HEK293 (cell line): Measurements from ENCODE around the gene C7orf57.

Experiments
- CTCF ChIA-PET: fragments of 350-600 bp; formaldehyde crosslinking; extraction: SDS; loops from one replicate; lab custom pipeline; 2021; ENCODE audit warnings: antibody characterized with exemption; lab: Yijun Ruan, JAX
- POLR2A ChIA-PET: fragments of 300-600 bp; formaldehyde crosslinking; extraction: SDS; loops from one replicate; lab custom pipeline; 2020; ENCODE audit warnings: antibody characterized with exemption, inconsistent platforms; lab: Yijun Ruan, JAX
- H3K27ac ChIP-seq: fragments of 200-500 bp; sonication (Bioruptor generic); 2 replicates; pipeline ENCODE4 v1.5.1; 2014; ENCODE audit warnings: low read depth, low read length, control low read depth, inconsistent platforms; ENCODE audit errors: extremely low read depth
- H3K36me3 ChIP-seq, 2 experiments: fragments of 200-500 bp in 1 of 2; sonication (Bioruptor generic) in 1 of 2; 1 replicate in 1 of 2; 2 replicates in 1 of 2; pipeline ENCODE4 v1.5.1; 2014 to 2017; ENCODE audit warnings: inconsistent platforms in 2 of 2, low read length in 2 of 2; ENCODE audit not compliant: control insufficient read depth in 2 of 2, insufficient read depth in 1 of 2
- H3K4me1 ChIP-seq: fragments of 200-500 bp; sonication (Bioruptor generic); 2 replicates; pipeline ENCODE4 v1.5.1; 2014; ENCODE audit warnings: mild to moderate bottlenecking, low read length, inconsistent platforms; ENCODE audit not compliant: control insufficient read depth, insufficient read depth
- H3K4me3 ChIP-seq: 2 replicates; pipeline ENCODE4 v1.5.1; 2011; ENCODE audit warnings: low read depth, mild to moderate bottlenecking, control low read depth, low read length, moderate library complexity
- H3K9me3 ChIP-seq: fragments of 200-500 bp; sonication (Bioruptor generic); 2 replicates; pipeline ENCODE4 v1.5.1; 2014; ENCODE audit warnings: low read depth, low read length, inconsistent platforms; ENCODE audit not compliant: control insufficient read depth, insufficient read depth
- GLIS1 ChIP-seq: fragments of 450-650 bp; formaldehyde crosslinking; IDR thresholded peaks from 2 replicates; pipeline ENCODE4 v1.5.1; 2016; ENCODE audit warnings: missing biosample characterization, missing genetic modification characterization
- GLIS2 ChIP-seq: fragments of 450-650 bp; formaldehyde crosslinking; IDR thresholded peaks from 2 replicates; pipeline ENCODE4 v1.5.1; 2016; ENCODE audit warnings: missing biosample characterization, missing genetic modification characterization
- KLF8 ChIP-seq: fragments of 450-650 bp; formaldehyde crosslinking; IDR thresholded peaks from 2 replicates; pipeline ENCODE4 v1.5.1; 2016; ENCODE audit warnings: missing biosample characterization, missing genetic modification characterization
- MEIS1 ChIP-seq: sonication (generic); formaldehyde crosslinking; IDR thresholded peaks from 2 replicates; pipeline ENCODE4 v1.8.1; 2022; ENCODE audit warnings: missing genetic modification reagents, mild to moderate bottlenecking, borderline replicate concordance
- PRDM10 ChIP-seq: fragments of 450-650 bp; formaldehyde crosslinking; IDR thresholded peaks from 2 replicates; pipeline ENCODE4 v1.5.1; 2016; ENCODE audit warnings: missing biosample characterization, missing genetic modification characterization
- SP2 ChIP-seq: fragments of 450-650 bp; formaldehyde crosslinking; IDR thresholded peaks from 2 replicates; pipeline ENCODE4 v1.5.1; 2016; ENCODE audit warnings: missing biosample characterization, missing genetic modification characterization
- ZBTB1 ChIP-seq: fragments of 450-650 bp; formaldehyde crosslinking; IDR thresholded peaks from 2 replicates; pipeline ENCODE4 v1.5.1; 2016; ENCODE audit warnings: missing biosample characterization, missing genetic modification characterization
- ZBTB10 ChIP-seq: fragments of 450-650 bp; formaldehyde crosslinking; IDR thresholded peaks from 2 replicates; pipeline ENCODE4 v1.5.1; 2016; ENCODE audit warnings: missing biosample characterization, missing genetic modification characterization
- ZBTB20 ChIP-seq: fragments of 450-650 bp; formaldehyde crosslinking; IDR thresholded peaks from 2 replicates; pipeline ENCODE4 v1.5.1; 2016; ENCODE audit warnings: missing biosample characterization, missing genetic modification characterization
- ZBTB21 ChIP-seq: fragments of 450-650 bp; formaldehyde crosslinking; IDR thresholded peaks from 2 replicates; pipeline ENCODE4 v1.5.1; 2017; ENCODE audit warnings: missing biosample characterization, missing genetic modification characterization
- ZBTB48 ChIP-seq: fragments of 450-650 bp; formaldehyde crosslinking; IDR thresholded peaks from 2 replicates; pipeline ENCODE4 v1.5.1; 2016; ENCODE audit warnings: missing biosample characterization, missing genetic modification characterization
- ZEB2 ChIP-seq: fragments of 450-650 bp; formaldehyde crosslinking; IDR thresholded peaks from 2 replicates; pipeline ENCODE4 v1.5.1; 2016; ENCODE audit warnings: missing biosample characterization, missing genetic modification characterization
- ZIC2 ChIP-seq: fragments of 450-650 bp; formaldehyde crosslinking; IDR thresholded peaks from 2 replicates; pipeline ENCODE4 v1.5.1; 2016; ENCODE audit warnings: missing biosample characterization, missing genetic modification characterization
- ZNF146 ChIP-seq: fragments of 450-650 bp; formaldehyde crosslinking; IDR thresholded peaks from 2 replicates; pipeline ENCODE4 v1.5.1; 2016; ENCODE audit warnings: missing biosample characterization, missing genetic modification characterization
- ZNF169 ChIP-seq: fragments of 450-650 bp; formaldehyde crosslinking; IDR thresholded peaks from 2 replicates; pipeline ENCODE4 v1.5.1; 2016; ENCODE audit warnings: missing biosample characterization, missing genetic modification characterization
- ZNF214 ChIP-seq: fragments of 450-650 bp; formaldehyde crosslinking; IDR thresholded peaks from 2 replicates; pipeline ENCODE4 v1.5.1; 2017; ENCODE audit warnings: missing biosample characterization, mild to moderate bottlenecking, missing genetic modification characterization, borderline replicate concordance
- ZNF335 ChIP-seq: fragments of 450-650 bp; formaldehyde crosslinking; conservative IDR thresholded peaks from 2 replicates; pipeline ENCODE4 v1.5.1; 2016; ENCODE audit warnings: missing biosample characterization, missing genetic modification characterization
- ZNF341 ChIP-seq: fragments of 450-650 bp; formaldehyde crosslinking; IDR thresholded peaks from 2 replicates; pipeline ENCODE4; 2016; ENCODE audit warnings: low read depth, missing biosample characterization, missing genetic modification characterization
- ZNF37A ChIP-seq: fragments of 450-650 bp; IDR thresholded peaks from 2 replicates; pipeline ENCODE4 v1.5.1; 2018; ENCODE audit warnings: missing biosample characterization, missing genetic modification characterization
- ZNF404 ChIP-seq: fragments of 450-650 bp; formaldehyde crosslinking; IDR thresholded peaks from 2 replicates; pipeline ENCODE4 v1.5.1; 2017; ENCODE audit warnings: missing biosample characterization, missing genetic modification characterization
- ZNF48 ChIP-seq: fragments of 450-650 bp; formaldehyde crosslinking; IDR thresholded peaks from 2 replicates; pipeline ENCODE4 v1.5.1; 2016; ENCODE audit warnings: missing biosample characterization, missing genetic modification characterization
- ZNF658 ChIP-seq: fragments of 450-650 bp; formaldehyde crosslinking; IDR thresholded peaks from 2 replicates; pipeline ENCODE4; 2016; ENCODE audit warnings: missing biosample characterization, missing genetic modification characterization
- ZNF664 ChIP-seq: fragments of 450-650 bp; formaldehyde crosslinking; IDR thresholded peaks from 2 replicates; pipeline ENCODE4 v1.5.1; 2016; ENCODE audit warnings: missing biosample characterization, missing genetic modification characterization
- ZNF747 ChIP-seq: fragments of 450-650 bp; formaldehyde crosslinking; IDR thresholded peaks from 2 replicates; pipeline ENCODE4 v1.5.1; 2016; ENCODE audit warnings: missing biosample characterization, missing genetic modification characterization
- ZNF776 ChIP-seq: fragments of 450-650 bp; formaldehyde crosslinking; IDR thresholded peaks from 2 replicates; pipeline ENCODE4 v1.5.0; 2017; ENCODE audit warnings: missing biosample characterization, missing genetic modification characterization, borderline replicate concordance
- TF ChIP-seq, protein P1 (sequence below): fragments of 450-650 bp; formaldehyde crosslinking; IDR thresholded peaks from 2 replicates; pipeline ENCODE4 v1.5.1; 2016; ENCODE audit warnings: missing biosample characterization, missing genetic modification characterization
- TF ChIP-seq, protein P2 (sequence below): fragments of 450-650 bp; formaldehyde crosslinking; optimal IDR thresholded peaks from 2 replicates; pipeline ENCODE3; 2016; ENCODE audit warnings: missing biosample characterization, mild to moderate bottlenecking, missing genetic modification characterization
- TF ChIP-seq, protein P3 (sequence below): fragments of 450-650 bp; formaldehyde crosslinking; IDR thresholded peaks from 2 replicates; pipeline ENCODE4 v1.5.1; 2016; ENCODE audit warnings: missing biosample characterization, missing genetic modification characterization

The C7orf57 gene

GRCh38 chr7:48088559-48089045, 53.3 kb downstream of the C7orf57 start:
- H3K4me3 ChIP-seq = peak overlapping the region; percentile 76
- H3K36me3 ChIP-seq = peaks cover 0 to 16% of the 10 kb centered on the region in 2 experiments; a peak in 1 of 3 replicates
- peaks cover 10% of the 10 kb centered on the region for H3K4me1 ChIP-seq
- CTCF ChIA-PET = interaction anchor here (0.7 to 1.8 kb wide), 4 partner anchors 22 to 103 kb away, joined by 3 to 6 read pairs (median 4); no protein-coding TSS in a partner anchor
- H3K9me3 ChIP-seq = no peaks in the 10 kb centered on the region
- POLR2A ChIA-PET = interaction anchor here (0.6 to 2.7 kb wide), 15 partner anchors 8 to 120 kb away, joined by 3 to 12 read pairs (median 4); no protein-coding TSS in a partner anchor
- H3K27ac ChIP-seq = peak overlapping the region; percentile 97
- TF ChIP-seq ZNF341 (tag by site-specific recombination) (peak; percentile 79), ZNF658 (tag by site-specific recombination) (no peak), KLF8 (no peak), PRDM10 (tag by site-specific recombination) (peak; percentile 88), ZBTB1 (tag by site-specific recombination) (no peak), ZNF664 (tag by site-specific recombination) (no peak), ZIC2 (tag by site-specific recombination) (peak; percentile 45), ZBTB10 (tag by site-specific recombination) (no peak), SP2 (tag by site-specific recombination) (peak; percentile 34), ZBTB20 (tag by site-specific recombination) (peak; percentile 11; the same call in 1 of the 2 replicates), GLIS1 (tag by site-specific recombination) (peak; percentile 85), ZEB2 (peak; percentile 83), ZNF146 (tag by site-specific recombination) (no peak), ZNF37A (no peak), ZBTB48 (tag by site-specific recombination) (no peak), ZNF335 (peak; percentile 82), ZBTB21 (tag by site-specific recombination) (0 out of 2 replicates have a peak, but pooled peaks have one; percentile 13), ZNF169 (tag by site-specific recombination) (no peak), ZNF48 (tag by site-specific recombination) (no peak), ZNF404 (no peak), ZNF776 (tag by site-specific recombination) (no peak), ZNF214 (tag by site-specific recombination) (no peak), MEIS1 (CRISPR knock-in tag) (no peak), GLIS2 (peak; percentile 82), ZNF747 (no peak)
- TF ChIP-seq, protein P1, sequence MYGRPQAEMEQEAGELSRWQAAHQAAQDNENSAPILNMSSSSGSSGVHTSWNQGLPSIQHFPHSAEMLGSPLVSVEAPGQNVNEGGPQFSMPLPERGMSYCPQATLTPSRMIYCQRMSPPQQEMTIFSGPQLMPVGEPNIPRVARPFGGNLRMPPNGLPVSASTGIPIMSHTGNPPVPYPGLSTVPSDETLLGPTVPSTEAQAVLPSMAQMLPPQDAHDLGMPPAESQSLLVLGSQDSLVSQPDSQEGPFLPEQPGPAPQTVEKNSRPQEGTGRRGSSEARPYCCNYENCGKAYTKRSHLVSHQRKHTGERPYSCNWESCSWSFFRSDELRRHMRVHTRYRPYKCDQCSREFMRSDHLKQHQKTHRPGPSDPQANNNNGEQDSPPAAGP (tag by site-specific recombination) = peak; percentile 23; the same call in 1 of the 2 replicates
- TF ChIP-seq, protein P2, sequence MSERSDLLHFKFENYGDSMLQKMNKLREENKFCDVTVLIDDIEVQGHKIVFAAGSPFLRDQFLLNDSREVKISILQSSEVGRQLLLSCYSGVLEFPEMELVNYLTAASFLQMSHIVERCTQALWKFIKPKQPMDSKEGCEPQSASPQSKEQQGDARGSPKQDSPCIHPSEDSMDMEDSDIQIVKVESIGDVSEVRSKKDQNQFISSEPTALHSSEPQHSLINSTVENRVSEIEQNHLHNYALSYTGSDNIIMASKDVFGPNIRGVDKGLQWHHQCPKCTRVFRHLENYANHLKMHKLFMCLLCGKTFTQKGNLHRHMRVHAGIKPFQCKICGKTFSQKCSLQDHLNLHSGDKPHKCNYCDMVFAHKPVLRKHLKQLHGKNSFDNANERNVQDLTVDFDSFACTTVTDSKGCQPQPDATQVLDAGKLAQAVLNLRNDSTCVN (tag by site-specific recombination) = no peak
- TF ChIP-seq, protein P3, sequence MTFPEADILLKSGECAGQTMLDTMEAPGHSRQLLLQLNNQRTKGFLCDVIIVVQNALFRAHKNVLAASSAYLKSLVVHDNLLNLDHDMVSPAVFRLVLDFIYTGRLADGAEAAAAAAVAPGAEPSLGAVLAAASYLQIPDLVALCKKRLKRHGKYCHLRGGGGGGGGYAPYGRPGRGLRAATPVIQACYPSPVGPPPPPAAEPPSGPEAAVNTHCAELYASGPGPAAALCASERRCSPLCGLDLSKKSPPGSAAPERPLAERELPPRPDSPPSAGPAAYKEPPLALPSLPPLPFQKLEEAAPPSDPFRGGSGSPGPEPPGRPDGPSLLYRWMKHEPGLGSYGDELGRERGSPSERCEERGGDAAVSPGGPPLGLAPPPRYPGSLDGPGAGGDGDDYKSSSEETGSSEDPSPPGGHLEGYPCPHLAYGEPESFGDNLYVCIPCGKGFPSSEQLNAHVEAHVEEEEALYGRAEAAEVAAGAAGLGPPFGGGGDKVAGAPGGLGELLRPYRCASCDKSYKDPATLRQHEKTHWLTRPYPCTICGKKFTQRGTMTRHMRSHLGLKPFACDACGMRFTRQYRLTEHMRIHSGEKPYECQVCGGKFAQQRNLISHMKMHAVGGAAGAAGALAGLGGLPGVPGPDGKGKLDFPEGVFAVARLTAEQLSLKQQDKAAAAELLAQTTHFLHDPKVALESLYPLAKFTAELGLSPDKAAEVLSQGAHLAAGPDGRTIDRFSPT (tag by site-specific recombination) = peak; percentile 77
